NCI-H2029 (cell line): ENCODE results near the gene SIRT1.
"Not testable (repeated sequence)": the region's sequence is repeated elsewhere in the genome, so short reads cannot be mapped to it uniquely, and the experiment has no call there.

Experiments used
- DNase-seq: peaks from one replicate; lab custom pipeline; 2025; lab: John Stamatoyannopoulos, UW

The SIRT1 gene

GRCh38 chr10:67884313-67884841, at the start of gene SIRT1:
SIRT1 (plus strand) TSS chr10:67884656; CDS start chr10:67884722, 66 bp downstream.
- DNase-seq, result peak; percentile 68

- DNase-seq, result not testable (repeated sequence)
Observed at GRCh38 chr10:67835541-67836394, 48.7 kb upstream of the SIRT1 start.

GRCh38 chr10:67836488-67836887, 48.0 kb upstream of the SIRT1 start:
- DNase-seq, result no peak

GRCh38 chr10:67836972-67837371, 47.5 kb upstream of the SIRT1 start:
- DNase-seq, result no peak

- DNase-seq, result peak; percentile 78
Observed at GRCh38 chr10:67837541-67838314, 46.7 kb upstream of the SIRT1 start, which contains the start of gene DNAJC12. DNAJC12 (minus strand) TSS chr10:67838188; CDS start chr10:67838011, 177 bp downstream.

- DNase-seq, result not testable (repeated sequence)
Observed at GRCh38 chr10:67839511-67839910, 44.9 kb upstream of the SIRT1 start.

GRCh38 chr10:67839951-67840350, 44.5 kb upstream of the SIRT1 start:
- no peak for DNase-seq

- DNase-seq, result no peak
Observed at GRCh38 chr10:67841737-67842136, 42.7 kb upstream of the SIRT1 start.

- DNase-seq, result no peak
Observed at GRCh38 chr10:67843284-67843683, 41.2 kb upstream of the SIRT1 start.

- peak; percentile 79 for DNase-seq
Observed at GRCh38 chr10:67849331-67850011, 35.0 kb upstream of the SIRT1 start.

- DNase-seq, result no peak
Observed at GRCh38 chr10:67851186-67851585, 33.3 kb upstream of the SIRT1 start.

GRCh38 chr10:67852761-67853160, 31.7 kb upstream of the SIRT1 start:
- DNase-seq, result no peak

GRCh38 chr10:67853512-67853911, 30.9 kb upstream of the SIRT1 start:
- DNase-seq, result no peak

GRCh38 chr10:67858971-67859370, 25.5 kb upstream of the SIRT1 start:
- DNase-seq, result no peak

- no peak for DNase-seq
Observed at GRCh38 chr10:67861750-67862432, 22.6 kb upstream of the SIRT1 start.

- no peak for DNase-seq
Observed at GRCh38 chr10:67863094-67863493, 21.4 kb upstream of the SIRT1 start.

GRCh38 chr10:67864607-67865371, 19.7 kb upstream of the SIRT1 start:
- no peak for DNase-seq

GRCh38 chr10:67868132-67868531, 16.3 kb upstream of the SIRT1 start:
- no peak for DNase-seq

GRCh38 chr10:67869996-67870395, 14.5 kb upstream of the SIRT1 start:
- DNase-seq, result no peak

GRCh38 chr10:67875340-67876238, 8.9 kb upstream of the SIRT1 start:
- no peak for DNase-seq
